GM12878 (cell line): ENCODE measurements around the gene THRA.

Experiments
- EP300 ChIP-seq, 2 experiments: fragments of 150-350 bp in 1 of 2; IDR thresholded peaks; 2 replicates each; pipeline ENCODE4 v1.6.1; 2011 to 2012; ENCODE audit warnings: low read depth in 2 of 2, low read length in 2 of 2, borderline replicate concordance in 1 of 2, improper control_type of control experiment in 1 of 2, inconsistent platforms in 1 of 2; ENCODE audit not compliant: control insufficient read depth in 1 of 2
- EZH2 ChIP-seq: IDR thresholded peaks from 2 replicates; pipeline ENCODE4 v1.6.1; 2012; ENCODE audit warnings: low read depth, mild to moderate bottlenecking, control low read depth, inconsistent platforms, low read length, borderline replicate concordance; ENCODE audit not compliant: control insufficient read depth
- GABPA ChIP-seq: IDR thresholded peaks from 2 replicates; pipeline ENCODE4 v1.6.1; 2014; ENCODE audit warnings: antibody characterized with exemption, low read depth, mild to moderate bottlenecking, inconsistent platforms
- POLR2A ChIP-seq: IDR thresholded peaks from 2 replicates; pipeline ENCODE4 v1.6.1; 2011; ENCODE audit warnings: low read depth, mild to moderate bottlenecking, low read length
- POLR2AphosphoS5 ChIP-seq: IDR thresholded peaks from 2 replicates; pipeline ENCODE4 v1.6.1; 2011; ENCODE audit warnings: mild to moderate bottlenecking, low read length, inconsistent platforms
- RCOR1 ChIP-seq: conservative IDR thresholded peaks from 2 replicates; pipeline ENCODE4 v1.6.1; 2012; ENCODE audit warnings: low read depth, low read length, improper control_type of control experiment
- RFX5 ChIP-seq: IDR thresholded peaks from 2 replicates; pipeline ENCODE4 v1.6.1; 2011; ENCODE audit warnings: low read depth, low read length, improper control_type of control experiment
- SIN3A ChIP-seq: IDR thresholded peaks from 2 replicates; pipeline ENCODE4 v1.6.1; 2012; ENCODE audit warnings: low read depth, low read length, improper control_type of control experiment
- SIX5 ChIP-seq: IDR thresholded peaks from 2 replicates; pipeline ENCODE4 v1.6.1; 2011; ENCODE audit warnings: mild to moderate bottlenecking, low read depth, low read length, moderate library complexity; ENCODE audit not compliant: severe bottlenecking
- STAT1 ChIP-seq: fragments of 450-650 bp; conservative IDR thresholded peaks from 2 replicates; pipeline ENCODE4 v1.6.1; 2014; ENCODE audit warnings: antibody characterized with exemption, mild to moderate bottlenecking
- SUZ12 ChIP-seq: fragments of 200-600 bp; sonication (generic); IDR thresholded peaks from one replicate; pipeline ENCODE4 v1.6.1; 2018; ENCODE audit warnings: antibody characterized with exemption, mild to moderate bottlenecking; ENCODE audit not compliant: unreplicated experiment
- TCF7 ChIP-seq: IDR thresholded peaks from 2 replicates; pipeline ENCODE4 v1.6.1; 2014; ENCODE audit warnings: antibody characterized with exemption, borderline replicate concordance
- TF ChIP-seq, protein P1 (sequence below), 3 experiments: IDR thresholded peaks in 2 of 3; conservative IDR thresholded peaks in 1 of 3; 2 replicates each; pipeline ENCODE4 v1.5.1; 2011; ENCODE audit warnings: low read depth in 3 of 3, low read length in 3 of 3, mild to moderate bottlenecking in 3 of 3, control low read depth in 2 of 3, moderate library complexity in 2 of 3, inconsistent platforms in 1 of 3, mixed read lengths in 1 of 3; ENCODE audit not compliant: control insufficient read depth in 2 of 3, insufficient read depth in 1 of 3; ENCODE audit errors: extremely low read depth in 1 of 3
- TF ChIP-seq, protein P2 (sequence below): IDR thresholded peaks from 2 replicates; pipeline ENCODE4 v1.6.1; 2011; ENCODE audit warnings: low read depth, mild to moderate bottlenecking, low read length, moderate library complexity, borderline replicate concordance; ENCODE audit errors: extremely low read depth

DNA sequence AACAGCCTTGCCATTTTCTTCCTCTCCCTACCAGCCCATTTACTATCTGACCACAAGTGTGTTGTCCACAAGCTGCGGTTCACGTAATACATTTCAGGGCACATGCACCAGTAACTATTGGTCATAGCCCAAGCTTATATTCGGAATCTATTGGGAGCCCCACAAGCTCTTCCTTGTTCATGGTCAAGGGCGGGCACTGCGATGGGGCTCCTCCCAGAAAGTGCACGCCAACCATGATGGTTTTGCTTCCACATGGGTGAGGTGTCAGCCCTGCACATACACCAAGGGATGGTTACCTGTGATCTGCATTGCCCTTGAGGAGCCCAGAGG is 12.1 kb downstream of the THRA start:
- TF ChIP-seq SIX5 (no peak), POLR2AphosphoS5 (no peak), EZH2 (no peak), TCF7 (no peak), SUZ12 (no peak), RCOR1 (no peak), POLR2A (no peak), SIN3A (no peak), GABPA (no peak), RFX5 (no peak), STAT1 (no peak), EP300 (IDR thresholded peaks at IDR 0.05; ENCODE audit: borderline replicate concordance in 1 of 2, control insufficient read depth in 1 of 2, low read depth in 2 of 2, low read length in 2 of 2) (no peak)
- TF ChIP-seq, protein P1, sequence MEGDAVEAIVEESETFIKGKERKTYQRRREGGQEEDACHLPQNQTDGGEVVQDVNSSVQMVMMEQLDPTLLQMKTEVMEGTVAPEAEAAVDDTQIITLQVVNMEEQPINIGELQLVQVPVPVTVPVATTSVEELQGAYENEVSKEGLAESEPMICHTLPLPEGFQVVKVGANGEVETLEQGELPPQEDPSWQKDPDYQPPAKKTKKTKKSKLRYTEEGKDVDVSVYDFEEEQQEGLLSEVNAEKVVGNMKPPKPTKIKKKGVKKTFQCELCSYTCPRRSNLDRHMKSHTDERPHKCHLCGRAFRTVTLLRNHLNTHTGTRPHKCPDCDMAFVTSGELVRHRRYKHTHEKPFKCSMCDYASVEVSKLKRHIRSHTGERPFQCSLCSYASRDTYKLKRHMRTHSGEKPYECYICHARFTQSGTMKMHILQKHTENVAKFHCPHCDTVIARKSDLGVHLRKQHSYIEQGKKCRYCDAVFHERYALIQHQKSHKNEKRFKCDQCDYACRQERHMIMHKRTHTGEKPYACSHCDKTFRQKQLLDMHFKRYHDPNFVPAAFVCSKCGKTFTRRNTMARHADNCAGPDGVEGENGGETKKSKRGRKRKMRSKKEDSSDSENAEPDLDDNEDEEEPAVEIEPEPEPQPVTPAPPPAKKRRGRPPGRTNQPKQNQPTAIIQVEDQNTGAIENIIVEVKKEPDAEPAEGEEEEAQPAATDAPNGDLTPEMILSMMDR (IDR thresholded peaks at IDR 0.05 in 2 of 3, conservative IDR thresholded peaks at IDR 0.05 in 1 of 3; ENCODE audit: control insufficient read depth in 2 of 3, extremely low read depth in 1 of 3, insufficient read depth in 1 of 3, low read depth in 3 of 3, low read length in 3 of 3): no peak
- TF ChIP-seq, protein P2, sequence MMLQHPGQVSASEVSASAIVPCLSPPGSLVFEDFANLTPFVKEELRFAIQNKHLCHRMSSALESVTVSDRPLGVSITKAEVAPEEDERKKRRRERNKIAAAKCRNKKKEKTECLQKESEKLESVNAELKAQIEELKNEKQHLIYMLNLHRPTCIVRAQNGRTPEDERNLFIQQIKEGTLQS: no peak
